HG03558 (cell line): ENCODE data around the gene SLC11A1.

Experiments used
- ATAC-seq: cut with Tn5 transposase; IDR thresholded peaks from one replicate; pipeline ENCODE4 v1.9.1; 2021; ENCODE audit warnings: moderate number of reproducible peaks; ENCODE audit not compliant: unreplicated experiment; ENCODE audit errors: extremely low read depth

SLC11A1 gene

DNA sequence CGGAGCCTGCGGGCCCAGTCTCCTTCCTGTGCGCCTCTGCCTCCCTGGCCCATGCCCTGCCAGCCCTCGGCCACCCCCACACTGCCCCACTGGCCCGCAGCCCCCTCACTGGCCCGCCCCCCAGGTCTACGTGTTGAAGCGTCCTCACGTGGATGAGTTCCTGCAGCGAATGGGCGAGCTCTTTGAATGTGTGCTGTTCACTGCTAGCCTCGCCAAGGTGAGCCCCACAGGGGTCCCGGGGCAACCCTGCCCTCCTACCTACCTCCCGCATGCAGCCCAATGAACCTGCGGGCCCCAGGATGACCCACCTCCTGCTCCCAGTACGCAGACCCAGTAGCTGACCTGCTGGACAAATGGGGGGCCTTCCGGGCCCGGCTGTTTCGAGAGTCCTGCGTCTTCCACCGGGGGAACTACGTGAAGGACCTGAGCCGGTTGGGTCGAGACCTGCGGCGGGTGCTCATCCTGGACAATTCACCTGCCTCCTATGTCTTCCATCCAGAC lies 20.9 kb downstream of the SLC11A1 start:
- ATAC-seq = no peak

DNA sequence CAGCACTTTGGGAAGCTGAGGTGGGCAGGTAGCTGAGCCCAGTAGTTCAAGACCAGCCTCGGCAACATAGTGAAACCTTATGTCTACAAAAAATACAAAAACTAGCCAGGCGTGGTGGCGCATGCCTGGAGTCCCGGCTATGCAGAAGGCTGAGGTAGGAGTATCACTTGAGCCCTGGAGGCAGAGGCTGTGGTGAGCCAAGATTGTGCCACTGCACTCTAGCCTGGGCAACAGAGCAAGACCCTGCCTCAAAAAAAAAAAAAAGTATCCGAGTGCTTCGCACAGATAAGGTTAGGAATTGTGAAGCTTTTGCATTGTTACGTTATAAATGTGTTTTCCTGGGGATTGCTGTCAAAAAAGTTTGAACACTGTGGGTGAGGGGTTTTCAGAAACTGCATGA lies 21.7 kb downstream of the SLC11A1 start:
- ATAC-seq = no peak

DNA sequence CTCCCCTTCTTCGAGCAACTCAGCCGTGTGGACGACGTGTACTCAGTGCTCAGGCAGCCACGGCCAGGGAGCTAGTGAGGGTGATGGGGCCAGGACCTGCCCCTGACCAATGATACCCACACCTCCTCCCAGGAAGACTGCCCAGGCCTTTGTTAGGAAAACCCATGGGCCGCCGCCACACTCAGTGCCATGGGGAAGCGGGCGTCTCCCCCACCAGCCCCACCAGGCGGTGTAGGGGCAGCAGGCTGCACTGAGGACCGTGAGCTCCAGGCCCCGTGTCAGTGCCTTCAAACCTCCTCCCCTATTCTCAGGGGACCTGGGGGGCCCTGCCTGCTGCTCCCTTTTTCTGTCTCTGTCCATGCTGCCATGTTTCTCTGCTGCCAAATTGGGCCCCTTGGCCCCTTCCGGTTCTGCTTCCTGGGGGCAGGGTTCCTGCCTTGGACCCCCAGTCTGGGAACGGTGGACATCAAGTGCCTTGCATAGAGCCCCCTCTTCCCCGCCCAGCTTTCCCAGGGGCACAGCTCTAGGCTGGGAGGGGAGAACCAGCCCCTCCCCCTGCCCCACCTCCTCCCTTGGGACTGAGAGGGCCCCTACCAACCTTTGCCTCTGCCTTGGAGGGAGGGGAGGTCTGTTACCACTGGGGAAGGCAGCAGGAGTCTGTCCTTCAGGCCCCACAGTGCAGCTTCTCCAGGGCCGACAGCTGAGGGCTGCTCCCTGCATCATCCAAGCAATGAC lies 22.4 kb downstream of the SLC11A1 start:
- ATAC-seq = no peak

DNA sequence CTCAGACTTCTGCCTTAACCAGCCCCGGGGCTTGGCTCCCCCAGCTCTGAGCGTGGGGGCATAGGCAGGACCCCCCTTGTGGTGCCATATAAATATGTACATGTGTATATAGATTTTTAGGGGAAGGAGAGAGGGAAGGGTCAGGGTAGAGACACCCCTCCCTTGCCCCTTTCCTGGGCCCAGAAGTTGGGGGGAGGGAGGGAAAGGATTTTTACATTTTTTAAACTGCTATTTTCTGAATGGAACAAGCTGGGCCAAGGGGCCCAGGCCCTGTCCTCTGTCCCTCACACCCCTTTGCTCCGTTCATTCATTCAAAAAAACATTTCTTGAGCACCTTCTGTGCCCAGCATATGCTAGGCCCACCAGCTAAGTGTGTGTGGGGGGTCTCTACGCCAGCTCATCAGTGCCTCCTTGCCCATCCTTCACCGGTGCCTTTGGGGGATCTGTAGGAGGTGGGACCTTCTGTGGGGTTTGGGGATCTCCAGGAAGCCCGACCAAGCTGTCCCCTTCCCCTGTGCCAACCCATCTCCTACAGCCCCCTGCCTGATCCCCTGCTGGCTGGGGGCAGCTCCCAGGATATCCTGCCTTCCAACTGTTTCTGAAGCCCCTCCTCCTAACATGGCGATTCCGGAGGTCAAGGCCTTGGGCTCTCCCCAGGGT lies 23.1 kb downstream of the SLC11A1 start:
- ATAC-seq = no peak

DNA sequence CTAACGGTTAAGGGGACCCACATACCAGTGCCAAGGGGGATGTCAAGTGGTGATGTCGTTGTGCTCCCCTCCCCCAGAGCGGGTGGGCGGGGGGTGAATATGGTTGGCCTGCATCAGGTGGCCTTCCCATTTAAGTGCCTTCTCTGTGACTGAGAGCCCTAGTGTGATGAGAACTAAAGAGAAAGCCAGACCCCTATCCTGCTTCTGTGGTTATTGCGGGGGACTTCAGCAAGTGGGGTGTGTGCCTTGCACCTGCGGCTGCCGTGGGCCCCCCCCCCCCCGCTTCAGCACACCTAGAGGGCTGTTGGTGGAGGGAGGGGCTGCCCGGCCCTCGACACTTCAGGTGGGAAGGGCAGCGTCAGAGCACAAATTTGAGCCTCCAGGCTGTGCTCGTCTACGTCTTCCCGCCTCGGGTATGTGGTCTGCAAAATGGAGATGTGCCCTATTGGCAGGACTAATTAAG lies 23.7 kb downstream of the SLC11A1 start:
- ATAC-seq = no peak

DNA sequence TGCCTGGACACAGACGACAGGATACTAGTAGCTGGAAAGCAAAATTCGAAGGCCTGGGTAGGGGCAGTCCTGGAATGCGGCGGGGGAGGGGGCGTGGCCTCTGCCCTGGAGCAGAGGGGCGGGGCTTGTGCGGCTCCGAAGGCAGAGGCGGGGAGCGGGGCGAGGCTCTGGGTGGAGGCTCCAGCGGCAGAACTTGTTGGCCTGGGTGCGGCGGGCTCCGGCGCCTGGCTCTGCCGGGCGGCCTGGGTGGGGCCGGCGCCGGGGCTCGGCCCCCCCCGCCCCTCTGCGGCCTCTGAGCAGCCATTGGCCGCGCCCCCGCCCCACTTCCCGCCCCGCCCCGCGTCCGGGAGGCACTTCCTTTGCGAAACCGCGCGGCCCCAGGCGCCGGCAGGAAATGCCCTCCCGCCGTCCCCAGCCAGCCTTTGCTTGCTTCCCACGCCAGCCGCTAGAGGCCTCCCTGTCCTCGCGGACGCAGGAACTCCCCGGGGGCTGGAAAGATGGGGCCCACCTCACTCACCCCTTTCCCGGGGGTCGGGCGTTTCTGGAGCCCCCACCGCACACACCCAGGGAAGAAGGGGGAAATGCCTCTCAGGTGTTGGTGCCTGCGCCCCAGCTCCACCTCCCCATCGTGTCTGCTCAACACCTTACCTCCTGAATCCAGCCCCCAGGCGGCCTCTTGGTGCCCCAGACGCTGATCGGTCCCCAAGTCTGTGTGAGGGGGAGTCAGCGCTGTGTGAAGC lies 24.3 kb downstream of the SLC11A1 start:
- peak; percentile 54 for ATAC-seq

DNA sequence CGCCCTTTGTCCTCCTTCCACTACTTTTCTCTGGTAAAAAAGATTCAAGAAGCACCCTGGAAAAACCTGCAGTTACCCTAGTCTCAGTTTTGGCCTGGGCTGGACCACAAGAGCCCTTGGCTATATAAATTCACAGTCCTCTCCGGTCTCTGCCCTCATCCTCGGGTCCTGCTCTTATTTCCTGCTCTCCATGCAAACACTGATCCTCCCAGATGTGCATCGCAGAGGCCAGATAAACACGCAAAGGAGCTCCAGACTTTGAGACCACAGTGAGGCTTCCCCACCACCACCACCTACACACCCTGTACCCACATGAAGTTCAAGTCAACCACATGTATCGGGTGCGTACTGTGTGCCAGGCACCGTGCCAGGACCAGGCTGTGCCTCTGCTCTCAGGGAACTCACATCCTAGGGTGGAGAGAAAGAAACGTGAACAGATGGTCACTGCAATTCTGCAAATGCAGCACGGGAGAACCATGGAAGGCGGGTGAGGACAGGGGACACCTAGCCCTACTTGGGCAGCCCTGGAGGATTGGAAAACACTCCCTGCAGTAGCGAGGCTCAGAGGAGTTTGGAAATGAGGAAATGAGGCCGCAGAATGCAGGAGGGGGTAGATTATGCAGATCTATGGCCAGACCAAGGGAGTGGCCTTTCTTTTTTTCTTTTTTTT lies 25.0 kb downstream of the SLC11A1 start:
- ATAC-seq = no peak

DNA sequence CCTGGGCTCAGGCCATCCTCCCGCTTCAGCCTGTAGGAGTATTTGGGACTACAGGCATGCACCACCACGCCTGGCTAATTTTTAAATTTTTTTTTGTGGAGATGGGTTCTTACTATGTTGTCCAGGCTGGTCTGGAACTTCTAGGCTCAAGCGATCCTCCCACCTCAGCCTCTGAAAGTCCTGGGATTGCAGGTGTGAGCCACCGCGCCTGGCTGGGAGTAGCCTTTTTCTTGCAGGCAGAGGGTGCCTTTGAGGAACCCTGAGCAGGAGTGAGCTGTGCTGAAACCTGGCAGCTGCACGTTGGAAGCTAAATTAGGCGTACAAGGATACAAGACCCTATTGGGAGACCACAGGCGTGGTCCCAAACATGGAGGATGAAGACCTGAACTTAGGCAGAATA lies 25.6 kb downstream of the SLC11A1 start:
- no peak for ATAC-seq

DNA sequence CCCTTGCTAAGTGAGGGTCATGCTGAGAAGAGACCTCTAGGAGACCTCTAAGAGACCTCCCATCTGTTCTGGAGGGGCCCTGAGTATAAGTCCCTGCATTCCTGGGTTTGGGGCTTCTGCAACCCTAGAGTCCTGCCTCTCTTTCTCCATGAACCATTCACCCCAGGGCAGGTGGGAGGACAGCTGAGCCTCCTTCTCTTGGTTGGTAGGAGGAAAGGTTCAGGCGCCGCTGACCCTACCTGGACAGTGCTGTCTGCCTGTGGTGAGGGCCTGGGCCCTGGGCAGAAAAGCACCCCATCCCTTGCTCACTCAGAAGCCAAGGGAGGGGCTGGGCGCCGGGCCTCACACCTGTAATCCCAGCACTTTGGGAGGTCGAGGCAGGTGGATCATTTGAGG lies 36.2 kb downstream of the SLC11A1 start:
- ATAC-seq = no peak

DNA sequence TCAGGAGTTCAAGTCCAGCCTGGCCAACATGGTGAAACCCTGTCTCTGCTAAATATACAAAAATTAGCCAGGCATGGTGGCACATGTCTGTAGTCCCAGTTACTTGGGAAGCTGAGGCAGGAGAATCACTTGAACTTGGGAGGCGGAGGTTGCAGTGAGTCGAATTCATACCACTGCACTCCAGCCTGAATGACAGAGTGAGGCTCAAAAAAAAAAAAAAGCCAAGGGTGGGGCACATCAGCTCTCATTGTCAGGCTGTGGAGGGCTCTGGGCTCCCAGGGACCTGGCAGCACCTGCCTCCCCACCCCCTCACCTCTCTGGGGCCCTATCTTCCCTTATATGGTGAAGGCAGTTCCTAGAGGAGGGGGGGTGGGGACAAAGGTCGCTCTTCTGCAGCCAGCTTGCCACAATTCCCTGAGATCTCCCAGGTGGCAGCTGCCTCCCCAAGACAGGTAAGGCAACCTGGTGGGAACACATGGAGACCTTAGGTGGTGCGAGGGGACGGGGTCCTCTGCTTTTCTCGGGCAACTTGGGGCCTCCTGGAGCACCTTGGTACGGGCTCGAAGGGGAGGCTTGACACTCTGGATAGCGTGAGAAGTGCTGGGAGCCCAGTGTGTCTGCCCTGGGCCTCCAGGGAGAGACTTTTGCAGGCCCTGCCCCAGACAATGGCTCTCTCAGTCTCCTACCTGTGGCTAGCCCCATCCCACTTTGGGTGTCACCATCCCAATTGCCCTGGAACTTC lies 36.8 kb downstream of the SLC11A1 start, which contains the start of gene VIL1:
Gene VIL1 (plus strand): TSS at position 407 of the 742 bp plus-strand sequence. CDS start 4,656 bp downstream, outside the sequence.
- no peak for ATAC-seq

DNA sequence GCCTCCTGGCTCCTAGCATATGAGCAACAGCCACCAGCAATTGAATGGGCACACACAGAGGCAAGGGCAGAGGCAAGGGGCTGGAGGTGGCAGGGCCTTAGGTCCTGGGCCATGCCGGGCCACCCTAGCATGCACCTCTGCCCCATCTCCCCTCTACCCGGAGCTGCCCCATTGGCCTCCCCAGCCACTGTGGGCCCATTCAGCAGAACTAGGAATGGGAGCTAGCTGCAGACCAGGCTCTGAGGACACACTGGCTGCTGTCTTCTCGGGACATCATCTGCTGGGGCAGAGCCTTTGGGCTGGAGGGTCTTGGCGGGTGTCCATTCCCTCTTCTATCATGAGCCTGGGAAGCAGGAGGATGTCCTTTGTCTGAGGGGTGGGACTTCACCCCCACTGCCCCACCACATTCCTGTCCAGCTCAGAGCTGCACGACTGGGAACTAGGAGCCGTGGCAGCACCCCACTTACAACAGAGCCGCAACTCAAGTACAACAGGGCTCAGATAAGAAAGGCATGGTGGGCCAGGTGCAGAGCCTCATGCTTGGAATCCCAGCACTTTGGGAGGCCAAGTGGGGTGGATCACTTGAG lies 37.6 kb downstream of the SLC11A1 start:
- no peak for ATAC-seq

DNA sequence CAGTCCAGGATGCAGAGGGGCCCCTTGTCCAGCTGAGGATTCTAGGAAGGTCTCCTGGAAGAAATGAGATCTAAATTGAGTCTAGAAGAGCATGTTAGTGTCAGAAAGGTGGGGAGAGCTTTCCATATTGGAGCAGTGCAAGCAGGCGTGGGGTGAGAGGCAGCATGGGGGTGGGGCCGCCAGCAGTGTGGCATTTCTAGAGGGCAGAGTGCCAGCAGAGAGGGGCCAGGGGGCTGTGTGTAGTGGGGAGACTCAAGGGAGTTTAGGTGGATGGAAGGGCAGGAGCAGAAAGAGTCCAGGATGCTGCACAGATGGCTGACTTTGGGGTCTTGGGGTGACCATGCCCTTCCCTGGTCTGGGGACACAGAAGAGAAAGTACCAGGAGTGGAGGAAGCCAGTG lies 39.0 kb downstream of the SLC11A1 start:
- no peak for ATAC-seq

DNA sequence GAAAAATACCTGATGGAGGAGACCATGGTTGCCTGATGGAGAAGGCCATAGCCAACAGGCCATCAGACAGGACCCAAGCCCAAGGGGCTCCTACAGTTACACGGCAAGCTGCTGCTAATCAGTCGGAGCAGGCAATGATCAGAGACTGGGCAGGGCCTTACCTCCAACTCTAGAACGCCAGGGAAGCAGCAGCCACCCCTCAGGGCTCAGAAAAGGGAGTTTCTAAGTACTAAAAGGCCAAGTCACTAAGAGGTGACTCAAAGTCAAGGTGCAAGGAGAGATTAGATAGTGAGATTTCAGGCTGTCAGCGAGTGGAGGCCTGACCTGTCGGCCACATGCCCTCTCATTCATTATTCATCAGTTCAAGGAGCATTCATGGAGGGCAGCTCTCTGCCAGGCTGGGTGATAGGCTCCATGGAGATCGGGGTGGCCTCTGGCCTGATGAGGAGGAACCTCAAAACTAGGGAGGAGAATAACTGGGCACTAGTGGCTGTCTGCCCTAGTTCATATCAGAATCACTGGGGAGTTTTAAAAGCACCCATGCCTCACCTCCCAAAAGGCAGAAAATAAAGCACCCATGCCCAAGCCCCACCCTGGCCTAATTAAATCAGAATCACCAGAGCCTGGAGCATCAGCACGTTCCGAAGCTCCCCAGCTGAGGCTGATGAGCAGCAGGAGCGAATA lies 40.5 kb downstream of the SLC11A1 start:
- ATAC-seq = no peak

DNA sequence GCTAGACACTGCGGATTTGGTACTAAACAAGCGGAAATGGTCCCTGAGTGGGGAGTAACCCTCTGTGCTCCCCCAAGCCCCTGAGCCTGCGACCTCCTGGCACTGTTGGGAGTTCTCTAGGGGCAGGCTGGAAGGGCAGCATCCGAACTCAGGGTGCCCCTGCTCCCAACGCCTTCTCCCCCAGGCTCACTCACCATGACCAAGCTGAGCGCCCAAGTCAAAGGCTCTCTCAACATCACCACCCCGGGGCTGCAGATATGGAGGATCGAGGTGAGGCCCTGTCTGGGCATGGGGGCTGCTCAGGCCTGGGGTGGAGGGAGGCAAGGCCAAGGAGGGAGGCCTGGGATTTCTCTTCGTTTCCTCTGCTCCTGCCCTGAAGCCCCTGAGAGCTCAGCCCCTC lies 41.5 kb downstream of the SLC11A1 start:
- ATAC-seq = no peak

DNA sequence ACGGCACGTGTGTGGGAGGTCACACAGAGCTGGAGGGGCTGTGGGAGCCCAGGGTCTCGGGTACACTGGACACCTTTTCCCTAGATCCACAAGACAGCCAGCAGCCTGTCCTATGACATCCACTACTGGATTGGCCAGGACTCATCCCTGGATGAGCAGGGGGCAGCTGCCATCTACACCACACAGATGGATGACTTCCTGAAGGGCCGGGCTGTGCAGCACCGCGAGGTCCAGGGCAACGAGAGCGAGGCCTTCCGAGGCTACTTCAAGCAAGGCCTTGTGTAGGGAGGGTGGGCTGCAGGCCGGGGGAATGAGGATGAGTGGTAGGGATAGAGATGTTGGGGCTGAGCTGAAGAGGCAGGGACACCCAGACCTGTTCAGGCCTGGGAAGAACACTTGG lies 43.5 kb downstream of the SLC11A1 start:
- ATAC-seq = no peak

DNA sequence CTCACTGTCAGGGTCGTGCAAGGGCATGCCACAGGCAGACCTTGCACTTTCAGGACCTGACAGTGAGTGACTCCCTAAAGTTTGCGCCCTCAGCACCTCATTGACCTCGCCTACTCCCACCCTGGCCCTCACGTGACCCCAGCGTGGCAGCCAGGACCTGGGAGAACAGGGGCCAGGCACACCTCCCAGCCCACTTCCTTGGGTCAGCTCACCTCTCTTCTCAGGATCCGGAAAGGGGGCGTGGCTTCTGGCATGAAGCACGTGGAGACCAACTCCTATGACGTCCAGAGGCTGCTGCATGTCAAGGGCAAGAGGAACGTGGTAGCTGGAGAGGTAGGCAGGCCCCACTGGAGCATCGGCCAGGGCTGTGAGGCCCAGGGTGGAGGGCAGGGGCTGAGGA lies 45.7 kb downstream of the SLC11A1 start:
- ATAC-seq = no peak

DNA sequence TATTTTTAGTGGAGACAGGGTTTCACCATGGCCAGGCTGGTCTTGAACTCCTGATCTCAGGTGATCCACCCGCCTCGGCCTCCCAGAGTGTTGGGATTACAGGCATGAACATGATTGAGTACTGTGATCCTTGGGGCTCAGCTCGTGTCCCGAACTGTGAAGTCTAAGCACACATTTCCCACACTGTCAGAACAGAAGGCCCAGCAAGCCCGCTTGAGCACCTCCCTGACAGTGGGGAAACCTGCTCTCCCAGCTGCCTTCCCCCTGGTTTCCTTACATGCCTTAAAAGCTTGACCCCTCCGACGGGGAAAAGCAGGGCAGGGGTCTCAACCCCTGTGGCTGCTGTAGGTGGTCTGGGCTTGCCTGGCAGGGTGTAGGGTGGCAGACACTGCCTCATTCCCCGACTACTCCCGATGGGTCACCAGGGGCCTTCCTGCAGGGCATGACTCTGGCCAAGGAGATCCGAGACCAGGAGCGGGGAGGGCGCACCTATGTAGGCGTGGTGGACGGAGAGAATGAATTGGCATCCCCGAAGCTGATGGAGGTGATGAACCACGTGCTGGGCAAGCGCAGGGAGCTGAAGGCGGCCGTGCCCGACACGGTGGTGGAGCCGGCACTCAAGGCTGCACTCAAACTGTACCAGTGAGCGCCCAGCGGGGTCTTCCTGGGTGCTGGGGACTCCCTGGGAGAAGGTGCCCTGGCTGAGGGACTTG lies 46.9 kb downstream of the SLC11A1 start:
- ATAC-seq = no peak
